Cardiac fibroblast (primary cell): ENCODE data around the gene OPA1.
A peak's percentile ranks its signal among the peaks of the same experiment; 100 is the strongest.

Experiments used
- DNase-seq, 2 donors: peaks; one replicate each; pipeline versions ENCODE4 v3.0.0 to v3.0.0-alpha.2; 2010; ENCODE audit warnings: low read depth in 2 of 2
- H3K4me3 ChIP-seq, 2 donors: replicated peaks in 1 of 2; 1 replicate in 1 of 2; 2 replicates in 1 of 2; pipeline ENCODE4 v1.5.1; 2011; ENCODE audit warnings: low read depth in 2 of 2, low read length in 2 of 2, mild to moderate bottlenecking in 2 of 2, moderate library complexity in 1 of 2
- CTCF ChIP-seq: IDR thresholded peaks from one replicate; pipeline ENCODE4 v1.5.1; 2011; ENCODE audit warnings: low read depth, mild to moderate bottlenecking, low read length, inconsistent platforms

OPA1 gene

GRCh38 chr3:193620057-193620456, 27.0 kb downstream of the OPA1 start:
- H3K4me3 ChIP-seq, result no peak overlapping the region
- TF ChIP-seq CTCF, result no peak

GRCh38 chr3:193620650-193621049, 27.6 kb downstream of the OPA1 start:
- TF ChIP-seq CTCF, result no peak
- peak; percentile 37 to 55 for DNase-seq
- H3K4me3 ChIP-seq, result no peak overlapping the region

More at GRCh38 chr3:193620057-193620456, 27.0 kb downstream of the OPA1 start:
- DNase-seq, result no peak

DNA sequence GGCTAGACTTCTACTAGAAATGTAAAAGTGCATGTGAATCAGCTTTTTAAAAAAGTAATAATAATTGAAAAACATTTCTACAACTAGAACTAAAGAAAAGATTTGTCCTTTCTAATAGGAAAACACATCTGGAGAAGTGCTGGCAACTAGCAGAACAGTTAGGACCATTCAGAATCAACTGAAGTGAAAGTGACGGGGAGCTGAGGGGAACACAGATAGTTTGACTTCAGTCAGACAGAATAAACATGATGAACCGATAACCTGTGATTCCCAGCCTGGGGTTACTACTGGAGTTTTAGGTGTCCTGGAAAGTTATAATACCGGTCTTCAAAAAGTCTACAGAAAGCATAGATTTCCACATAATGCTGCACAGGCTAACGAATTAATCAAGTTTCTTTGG, 28.1 kb downstream of the OPA1 start:
- H3K4me3 ChIP-seq, result no peak overlapping the region
- no peak for TF ChIP-seq CTCF
- no peak for DNase-seq

DNA sequence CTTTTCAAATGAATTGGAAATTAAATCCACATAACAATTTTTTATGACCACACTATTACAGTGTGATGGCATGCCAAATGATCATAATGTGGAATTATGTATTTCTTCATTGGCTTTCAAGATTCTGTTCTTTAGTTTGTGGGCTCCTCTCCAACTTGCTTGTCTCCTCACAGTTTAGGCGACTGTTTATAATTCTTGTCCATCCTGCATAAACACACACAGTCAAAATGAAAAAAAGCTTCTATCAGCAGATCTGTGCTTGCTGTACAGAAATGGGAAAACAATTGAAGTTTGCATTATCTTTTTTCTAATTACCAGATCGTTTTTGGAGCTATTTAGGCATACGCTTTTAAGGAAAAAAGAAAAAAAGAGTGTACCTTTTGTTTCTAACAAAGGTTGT, 37.0 kb downstream of the OPA1 start:
- DNase-seq, result no peak
- no peak for TF ChIP-seq CTCF
- no peak overlapping the region for H3K4me3 ChIP-seq

GRCh38 chr3:193637831-193638230, 44.8 kb downstream of the OPA1 start:
- peak; percentile 8 to 51 for DNase-seq
- no peak overlapping the region for H3K4me3 ChIP-seq
- TF ChIP-seq CTCF, result no peak

DNA sequence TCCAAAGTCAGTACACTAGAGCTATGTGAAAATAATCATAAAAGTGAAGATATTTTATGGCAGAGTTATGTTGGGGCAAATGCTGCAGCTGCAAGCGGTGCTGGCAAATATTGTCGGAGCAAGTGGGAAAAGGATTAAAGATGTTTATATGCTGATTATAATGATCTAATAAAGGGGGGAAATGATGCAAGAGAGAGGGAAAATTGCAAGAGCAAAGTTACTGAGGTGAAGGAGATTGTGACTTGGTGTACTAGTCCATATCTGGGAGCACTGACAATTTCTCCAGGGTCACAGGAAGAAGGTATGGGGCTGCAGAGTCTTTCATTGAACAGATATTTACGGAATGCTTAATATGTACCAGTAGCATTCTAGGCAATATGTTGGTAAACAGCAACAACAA, 45.8 kb downstream of the OPA1 start:
- no peak for DNase-seq
- TF ChIP-seq CTCF, result no peak
- H3K4me3 ChIP-seq, result no peak overlapping the region

- no peak overlapping the region for H3K4me3 ChIP-seq
- TF ChIP-seq CTCF, result no peak
These were observed 47.2 kb downstream of the OPA1 start for GRCh38 chr3:193640165-193640715.

More at GRCh38 chr3:193640165-193640715, 47.2 kb downstream of the OPA1 start:
- peak in 1 of 2 donors; percentile 6 for DNase-seq
